22Rv1 (cell line): ENCODE data around the gene ARHGEF28.
A peak's percentile ranks its signal among the peaks of the same experiment; 100 is the strongest.

Experiments used
- H3K27ac ChIP-seq: fragments of 450-650 bp; 2 replicates; pipeline ENCODE4 v1.5.1; 2017
- ZFX ChIP-seq: fragments of 450-650 bp; IDR thresholded peaks from 2 replicates; pipeline ENCODE4 v1.6.1; 2017; ENCODE audit warnings: antibody characterized with exemption, borderline replicate concordance
- TF ChIP-seq, protein P1 (sequence below): fragments of 450-650 bp; IDR thresholded peaks from 2 replicates; pipeline ENCODE4 v1.5.1; 2017; ENCODE audit warnings: mild to moderate bottlenecking

Gene ARHGEF28

DNA sequence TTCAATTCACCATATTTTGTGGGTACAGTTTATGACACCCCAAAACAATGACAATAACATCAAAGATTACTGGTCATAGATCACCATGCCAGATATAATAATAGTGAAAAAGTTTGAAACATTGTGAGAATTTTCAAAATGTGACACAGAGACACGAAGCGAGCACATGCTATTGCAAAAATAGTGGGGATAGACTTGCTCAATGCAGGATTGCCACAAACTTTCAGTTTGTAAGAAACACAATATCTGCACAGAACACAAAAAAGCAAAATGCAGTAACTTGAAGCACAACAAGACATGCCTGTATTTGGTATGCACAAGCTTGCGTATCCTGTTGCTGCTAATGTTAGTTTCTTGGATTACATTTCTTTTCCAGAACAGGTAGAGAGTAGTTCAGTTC, 35.8 kb downstream of the ARHGEF28 start:
- TF ChIP-seq, protein P1, sequence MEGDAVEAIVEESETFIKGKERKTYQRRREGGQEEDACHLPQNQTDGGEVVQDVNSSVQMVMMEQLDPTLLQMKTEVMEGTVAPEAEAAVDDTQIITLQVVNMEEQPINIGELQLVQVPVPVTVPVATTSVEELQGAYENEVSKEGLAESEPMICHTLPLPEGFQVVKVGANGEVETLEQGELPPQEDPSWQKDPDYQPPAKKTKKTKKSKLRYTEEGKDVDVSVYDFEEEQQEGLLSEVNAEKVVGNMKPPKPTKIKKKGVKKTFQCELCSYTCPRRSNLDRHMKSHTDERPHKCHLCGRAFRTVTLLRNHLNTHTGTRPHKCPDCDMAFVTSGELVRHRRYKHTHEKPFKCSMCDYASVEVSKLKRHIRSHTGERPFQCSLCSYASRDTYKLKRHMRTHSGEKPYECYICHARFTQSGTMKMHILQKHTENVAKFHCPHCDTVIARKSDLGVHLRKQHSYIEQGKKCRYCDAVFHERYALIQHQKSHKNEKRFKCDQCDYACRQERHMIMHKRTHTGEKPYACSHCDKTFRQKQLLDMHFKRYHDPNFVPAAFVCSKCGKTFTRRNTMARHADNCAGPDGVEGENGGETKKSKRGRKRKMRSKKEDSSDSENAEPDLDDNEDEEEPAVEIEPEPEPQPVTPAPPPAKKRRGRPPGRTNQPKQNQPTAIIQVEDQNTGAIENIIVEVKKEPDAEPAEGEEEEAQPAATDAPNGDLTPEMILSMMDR: no peak
- TF ChIP-seq ZFX: no peak
- H3K27ac ChIP-seq: no peak overlapping the region

DNA sequence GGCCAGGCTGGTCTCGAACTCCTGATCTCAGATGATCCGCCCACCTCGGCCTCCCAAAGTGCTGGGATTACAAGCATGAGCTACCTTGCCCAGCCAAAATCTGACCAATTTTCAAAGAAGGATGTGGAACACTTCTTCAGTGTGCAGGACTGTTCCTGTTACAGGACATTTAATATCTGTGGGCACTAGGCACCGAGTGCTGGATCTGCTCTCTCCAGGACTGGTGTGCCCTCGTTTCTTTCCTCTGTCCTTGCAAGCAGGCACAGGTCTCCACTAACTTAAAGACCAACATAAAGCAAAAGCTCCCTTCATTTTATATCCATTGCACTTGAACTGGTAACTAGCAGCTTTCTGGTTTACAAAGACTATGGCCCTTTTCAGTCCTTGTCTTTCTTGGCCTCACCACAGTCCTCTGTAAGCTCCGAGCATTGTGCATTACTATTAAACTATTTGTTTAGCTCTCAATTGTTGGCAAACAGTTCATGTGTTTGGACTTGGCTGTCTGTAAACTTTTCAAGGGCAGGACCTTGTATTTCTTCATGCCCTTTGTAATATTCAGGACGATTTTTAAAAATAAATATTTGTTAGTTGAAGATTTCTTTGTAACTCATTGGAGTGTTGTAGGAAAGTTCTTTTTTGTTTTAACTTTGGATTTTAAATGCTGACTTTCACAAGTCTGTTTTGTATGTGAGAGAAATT, 37.3 kb downstream of the ARHGEF28 start:
- TF ChIP-seq, protein P1: no peak
- no peak for TF ChIP-seq ZFX
- H3K27ac ChIP-seq: peak overlapping the region; percentile 83

DNA sequence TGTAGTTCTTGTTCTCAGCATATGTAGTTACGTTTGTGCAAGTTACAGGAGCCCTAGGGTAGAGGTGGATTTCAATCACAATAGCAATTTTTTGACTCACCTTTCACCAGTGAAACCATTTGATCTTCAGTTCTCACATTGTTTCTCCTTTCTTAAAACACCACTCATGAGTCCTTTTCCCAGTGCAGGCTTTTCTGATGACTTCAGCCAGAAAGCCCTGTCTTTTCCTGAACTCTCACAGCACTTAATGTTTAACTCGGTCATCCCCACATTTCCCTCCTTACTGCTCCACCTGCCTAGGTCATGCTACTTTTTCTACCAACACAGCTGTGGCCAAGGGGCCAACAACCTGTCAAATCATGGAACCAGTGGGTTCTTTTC, 37.9 kb downstream of the ARHGEF28 start:
- TF ChIP-seq, protein P1: no peak
- TF ChIP-seq ZFX: no peak
- H3K27ac ChIP-seq: peak overlapping the region; percentile 83

DNA sequence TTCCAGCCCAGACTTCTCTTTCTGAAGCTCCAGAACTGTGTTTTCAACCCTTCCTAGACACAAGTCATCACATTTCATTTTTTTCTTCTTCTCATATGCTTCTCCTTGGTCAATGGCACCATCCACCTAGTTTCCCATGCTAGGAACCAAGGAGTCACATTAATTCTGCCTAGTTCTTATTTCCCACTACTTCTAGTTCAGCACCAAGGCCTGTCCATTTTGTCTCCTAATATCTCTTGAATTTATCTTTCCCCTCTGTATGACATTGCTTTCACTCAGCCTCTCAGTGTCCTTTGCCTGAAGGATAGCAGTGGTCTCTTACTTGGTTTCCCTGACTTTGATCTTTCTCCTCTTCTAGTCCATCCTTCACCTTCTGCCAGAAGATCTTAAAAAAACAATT, 38.8 kb downstream of the ARHGEF28 start:
- no peak overlapping the region for H3K27ac ChIP-seq
- TF ChIP-seq, protein P1: no peak
- TF ChIP-seq ZFX: no peak

DNA sequence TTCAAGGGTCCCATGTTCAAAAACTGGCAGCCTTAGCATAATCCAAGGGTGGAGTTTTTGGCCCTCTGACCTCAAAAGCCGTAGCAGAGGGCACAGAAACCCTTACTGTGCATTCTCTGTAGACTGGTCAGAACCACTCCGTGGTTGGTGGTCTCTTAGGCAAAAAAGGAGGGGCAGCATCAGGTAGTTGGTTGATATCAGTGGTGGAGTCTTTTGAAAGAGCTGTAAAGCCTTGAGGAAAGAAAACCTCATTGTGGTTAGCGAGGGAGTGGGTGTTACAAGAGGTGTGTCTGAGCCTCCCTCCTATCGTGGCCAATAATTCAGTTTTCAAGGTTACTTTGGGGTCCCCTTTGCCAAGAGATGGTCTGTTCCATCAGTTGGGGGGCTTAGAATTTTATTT, 40.9 kb downstream of the ARHGEF28 start:
- TF ChIP-seq ZFX: no peak
- TF ChIP-seq, protein P1: no peak

DNA sequence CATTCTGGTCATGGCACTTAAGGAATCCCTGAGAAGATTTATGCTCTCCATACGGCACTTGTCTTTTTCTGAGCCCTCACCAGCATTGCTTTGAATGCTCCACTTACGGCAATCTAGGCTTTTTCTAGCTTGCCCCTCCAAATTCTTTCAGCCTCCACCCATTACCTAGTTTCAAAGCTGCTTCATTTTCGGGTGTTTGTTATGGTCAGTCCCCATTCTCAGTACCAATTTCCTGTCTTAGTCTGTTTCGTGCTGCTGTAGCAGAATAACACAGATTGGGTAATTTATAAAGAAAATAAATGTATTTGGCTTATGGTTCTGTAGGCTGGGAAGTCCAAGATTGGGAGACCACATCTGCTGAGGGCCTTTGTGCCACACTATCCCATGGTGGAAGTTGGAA, 42.0 kb downstream of the ARHGEF28 start:
- TF ChIP-seq, protein P1: no peak
- no peak for TF ChIP-seq ZFX
- no peak overlapping the region for H3K27ac ChIP-seq

More for the DNA sequence above, 40.9 kb downstream of the ARHGEF28 start:
- no peak overlapping the region for H3K27ac ChIP-seq

DNA sequence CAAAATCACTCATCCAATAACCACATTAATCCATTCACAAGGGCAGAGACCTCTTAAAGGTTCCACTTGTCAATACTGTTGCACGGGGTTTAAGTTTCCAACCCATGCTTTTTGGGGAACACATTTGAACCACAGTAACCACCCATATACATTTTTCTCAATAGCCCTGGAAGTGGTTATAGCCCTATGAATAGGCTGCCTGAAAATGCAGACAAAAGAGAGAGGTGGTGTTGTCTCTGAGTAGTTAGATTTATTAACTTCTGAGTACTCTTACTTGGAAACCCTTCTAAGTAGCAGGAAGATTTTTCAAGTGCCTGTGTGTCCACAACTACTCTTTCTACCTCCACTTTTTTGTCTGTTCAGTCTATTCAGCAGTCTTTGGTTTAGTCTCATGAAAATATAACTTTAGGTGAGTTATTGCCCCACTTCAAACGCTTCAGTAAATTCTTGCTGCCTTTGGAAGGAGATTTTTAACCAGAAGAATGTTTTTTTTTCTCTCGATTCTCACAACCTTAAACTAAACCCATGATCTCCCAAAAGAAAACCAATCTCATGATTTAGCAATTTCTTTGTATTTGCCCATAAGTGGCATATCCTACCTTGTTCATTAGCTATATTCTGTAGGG, 42.6 kb downstream of the ARHGEF28 start:
- TF ChIP-seq, protein P1: no peak
- no peak for TF ChIP-seq ZFX
- no peak overlapping the region for H3K27ac ChIP-seq
